HT1080 (cell line): ENCODE results near the gene ST3GAL3. TPM values are rescaled to one million over a fixed set of nuclear protein-coding genes. Genes with fewer than 3 reads are reported as not detected.
A peak's percentile ranks its signal among the peaks of the same experiment; 100 is the strongest.

Experiments used
- DNase-seq: peaks from one replicate; pipeline ENCODE4 v3.0.0-alpha.2; 2015; ENCODE audit warnings: low read depth
- total RNA-seq: library from RNA; depleted of rRNA; stranded (reverse); fragments of >200 nt; shearing (Covaris generic); gene quantifications from 2 replicates; pipeline ENCODE4 v1.2.3, GENCODE V29; 2014

ST3GAL3 gene
- total RNA-seq, 1 experiment from 2014 or later, result 11.6 TPM

GRCh38 chr1:43873851-43874250, 166.5 kb downstream of the ST3GAL3 start:
- DNase-seq, result no peak

GRCh38 chr1:43874716-43875115, 167.4 kb downstream of the ST3GAL3 start:
- no peak for DNase-seq

GRCh38 chr1:43875331-43875730, 168.0 kb downstream of the ST3GAL3 start:
- DNase-seq, result no peak

GRCh38 chr1:43877101-43877500, 169.8 kb downstream of the ST3GAL3 start:
- no peak for DNase-seq

GRCh38 chr1:43878440-43878839, 171.1 kb downstream of the ST3GAL3 start:
- no peak for DNase-seq

- no peak for DNase-seq
These were observed 171.5 kb downstream of the ST3GAL3 start for GRCh38 chr1:43878854-43879253.

- DNase-seq, result peak; percentile 89
These were observed 172.1 kb downstream of the ST3GAL3 start for GRCh38 chr1:43879414-43879813.

- no peak for DNase-seq
These were observed 172.7 kb downstream of the ST3GAL3 start for GRCh38 chr1:43879996-43880395.

GRCh38 chr1:43880604-43881003, 173.3 kb downstream of the ST3GAL3 start:
- no peak for DNase-seq

GRCh38 chr1:43881415-43881814, 174.1 kb downstream of the ST3GAL3 start:
- DNase-seq, result no peak

GRCh38 chr1:43882763-43883162, 175.4 kb downstream of the ST3GAL3 start:
- DNase-seq, result no peak

- no peak for DNase-seq
These were observed 176.0 kb downstream of the ST3GAL3 start for GRCh38 chr1:43883321-43883720.

GRCh38 chr1:43885279-43885801, 178.0 kb downstream of the ST3GAL3 start:
- no peak for DNase-seq

GRCh38 chr1:43887748-43888147, 180.4 kb downstream of the ST3GAL3 start:
- DNase-seq, result peak; percentile 39

GRCh38 chr1:43890815-43891214, 183.5 kb downstream of the ST3GAL3 start:
- no peak for DNase-seq

GRCh38 chr1:43893006-43893405, 185.7 kb downstream of the ST3GAL3 start:
- DNase-seq, result no peak

GRCh38 chr1:43898981-43899380, 191.6 kb downstream of the ST3GAL3 start:
- DNase-seq, result no peak

- DNase-seq, result no peak
These were observed 193.1 kb downstream of the ST3GAL3 start for GRCh38 chr1:43900386-43900785.

GRCh38 chr1:43901196-43901961, 194.0 kb downstream of the ST3GAL3 start:
- no peak for DNase-seq

GRCh38 chr1:43902058-43902831, 194.9 kb downstream of the ST3GAL3 start:
- DNase-seq, result no peak

GRCh38 chr1:43904660-43905551, 197.6 kb downstream of the ST3GAL3 start:
- no peak for DNase-seq
